H1 (cell line): ENCODE measurements around the gene YWHAE. TPM values are rescaled to one million over a fixed set of nuclear protein-coding genes. Genes with fewer than 3 reads are reported as not detected.

Experiments
- BCL11A ChIP-seq, 2 experiments: IDR thresholded peaks; one replicate each; pipeline ENCODE4 v1.6.1; 2011; ENCODE audit warnings: low read depth in 2 of 2, low read length in 2 of 2, mild to moderate bottlenecking in 2 of 2
- JUN ChIP-seq: IDR thresholded peaks from 2 replicates; pipeline ENCODE4 v1.6.1; 2011; ENCODE audit warnings: low read depth, mild to moderate bottlenecking, improper control_type of control experiment, low read length
- JUND ChIP-seq: IDR thresholded peaks from 2 replicates; pipeline ENCODE4 v1.6.1; 2011; ENCODE audit warnings: mild to moderate bottlenecking, improper control_type of control experiment, low read length
- KDM4A ChIP-seq: IDR thresholded peaks from one replicate; pipeline ENCODE4 v1.7.1; 2012; ENCODE audit warnings: low read depth, mild to moderate bottlenecking, moderate library complexity, low read length, inconsistent platforms; ENCODE audit not compliant: severe bottlenecking
- NRF1 ChIP-seq: IDR thresholded peaks from 2 replicates; pipeline ENCODE4 v1.6.1; 2011; ENCODE audit warnings: mild to moderate bottlenecking, low read depth, low read length, improper control_type of control experiment
- TAF1 ChIP-seq: IDR thresholded peaks from 2 replicates; pipeline ENCODE4 v1.6.1; 2011; ENCODE audit warnings: mild to moderate bottlenecking, low read depth, low read length
- YY1 ChIP-seq: IDR thresholded peaks from 2 replicates; pipeline ENCODE4 v1.6.1; 2011; ENCODE audit warnings: low read depth, mild to moderate bottlenecking, low read length
- polyA plus RNA-seq, 7 experiments: library from polyadenylated mRNA; depleted of rRNA in 3 of 7; stranded (reverse) in 5 of 7; unstranded in 2 of 7; fragments of >200 nt in 5 of 7; fragments of 200-250 nt in 2 of 7; gene quantifications; 1 replicate in 5 of 7; 2 replicates in 1 of 7; 4 replicates in 1 of 7; pipeline versions ENCODE4 v1.2.1 to v1.2.3, GENCODE V29; 2011 to 2013; ENCODE audit warnings: missing spikeins in 2 of 7, mixed read lengths in 2 of 7
- total RNA-seq: library from RNA; stranded (reverse); fragmentation: NEBNext Ultra II Directional; extraction: Animal tissue kit (Norgen Biotek cat#: 25700); gene quantifications from 2 replicates; pipeline ENCODE4 v1.2.1, GENCODE V29; 2021
- TF ChIP-seq, protein P1 (sequence below): IDR thresholded peaks from 2 replicates; pipeline ENCODE4 v1.6.1; 2011; ENCODE audit warnings: low read depth, mild to moderate bottlenecking, low read length; ENCODE audit not compliant: insufficient read depth
- TF ChIP-seq, protein P2 (sequence below): IDR thresholded peaks from 2 replicates; pipeline ENCODE4 v1.6.1; 2012; ENCODE audit warnings: inconsistent platforms

YWHAE gene
- total and polyA plus RNA-seq, 2 of the 8 experiments (the other 6 are each of a cell fraction or from before 2014, with no cell fraction given), result 559 to 1,186 TPM

DNA sequence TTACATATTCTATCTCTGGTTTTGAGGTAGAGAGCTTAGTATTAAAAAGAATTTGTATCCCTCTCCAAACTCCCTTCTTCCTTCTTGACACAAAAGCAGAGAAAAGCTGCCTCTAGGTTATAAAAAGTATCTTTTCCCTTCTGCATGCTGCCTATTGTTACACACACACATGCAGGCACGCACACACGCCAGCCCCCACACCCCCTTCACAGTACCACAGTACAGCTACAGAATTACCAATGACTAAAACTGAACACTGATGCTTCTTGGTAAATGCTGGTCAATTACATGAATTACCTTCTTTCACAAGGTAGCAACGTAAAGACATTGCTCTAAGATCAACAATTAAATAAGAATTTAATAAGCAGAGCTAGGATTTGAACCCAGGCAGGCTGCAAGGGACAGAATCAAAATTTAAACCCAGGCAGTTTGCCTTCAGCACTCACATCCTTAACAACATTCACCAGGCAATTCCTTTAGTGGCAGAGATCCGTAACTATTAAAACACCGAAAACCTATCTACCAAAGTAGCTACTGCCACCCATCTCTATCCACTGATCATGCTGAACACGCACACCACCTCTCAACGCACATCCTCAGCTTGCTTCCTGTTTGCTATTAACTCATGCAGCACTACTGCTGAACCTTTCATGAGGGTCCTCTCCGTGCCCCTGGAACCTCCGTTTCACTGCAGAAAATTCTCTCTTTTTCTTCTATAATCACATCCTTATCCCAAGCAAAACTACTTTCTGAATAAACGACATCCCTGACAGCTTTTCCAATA, 37.8 kb downstream of the YWHAE start (continued):
- TF ChIP-seq BCL11A (IDR thresholded peaks at IDR 0.05; ENCODE audit: low read depth in 2 of 2, low read length in 2 of 2), result no peak
- TF ChIP-seq JUN, result no peak
- no peak for TF ChIP-seq TAF1
- TF ChIP-seq, protein P1, sequence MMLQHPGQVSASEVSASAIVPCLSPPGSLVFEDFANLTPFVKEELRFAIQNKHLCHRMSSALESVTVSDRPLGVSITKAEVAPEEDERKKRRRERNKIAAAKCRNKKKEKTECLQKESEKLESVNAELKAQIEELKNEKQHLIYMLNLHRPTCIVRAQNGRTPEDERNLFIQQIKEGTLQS, result no peak
- no peak for TF ChIP-seq NRF1
- no peak for TF ChIP-seq YY1
- TF ChIP-seq JUND, result no peak
- TF ChIP-seq KDM4A, result no peak
- TF ChIP-seq, protein P2, sequence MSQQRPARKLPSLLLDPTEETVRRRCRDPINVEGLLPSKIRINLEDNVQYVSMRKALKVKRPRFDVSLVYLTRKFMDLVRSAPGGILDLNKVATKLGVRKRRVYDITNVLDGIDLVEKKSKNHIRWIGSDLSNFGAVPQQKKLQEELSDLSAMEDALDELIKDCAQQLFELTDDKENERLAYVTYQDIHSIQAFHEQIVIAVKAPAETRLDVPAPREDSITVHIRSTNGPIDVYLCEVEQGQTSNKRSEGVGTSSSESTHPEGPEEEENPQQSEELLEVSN, result no peak
